Activated CD4-positive, alpha-beta T cell treated with anti-CD3 and anti-CD28 coated beads, Interleukin-2, amount 50 U/mL, for 48 hours (primary cell): ENCODE data around the gene PROC.
"Not testable (repeated sequence)": the region's sequence is repeated elsewhere in the genome, so short reads cannot be mapped to it uniquely, and the experiment has no call there.

ENCODE experiments used
- DNase-seq, 2 experiments: peaks; one replicate each; pipeline ENCODE4 v3.0.0-alpha.2; 2020

Gene PROC

GRCh38 chr2:127428057-127428814, 10.0 kb downstream of the PROC start:
- no peak for DNase-seq

- no peak for DNase-seq
Observed at GRCh38 chr2:127428815-127429109, 10.5 kb downstream of the PROC start.

GRCh38 chr2:127429291-127429690, 11.1 kb downstream of the PROC start:
- no peak for DNase-seq

GRCh38 chr2:127429844-127430425, 11.7 kb downstream of the PROC start:
- no peak for DNase-seq

GRCh38 chr2:127431408-127432023, 13.3 kb downstream of the PROC start:
- no peak for DNase-seq

GRCh38 chr2:127434515-127434914, 16.3 kb downstream of the PROC start:
- DNase-seq: no peak

- no peak for DNase-seq
Observed at GRCh38 chr2:127437056-127437455, 18.8 kb downstream of the PROC start.

- DNase-seq: no peak
Observed at GRCh38 chr2:127437781-127438726, 19.8 kb downstream of the PROC start.

- no peak for DNase-seq
Observed at GRCh38 chr2:127439343-127439742, 21.1 kb downstream of the PROC start.

GRCh38 chr2:127448526-127448925, 30.3 kb downstream of the PROC start:
- no peak for DNase-seq

GRCh38 chr2:127449414-127449813, 31.2 kb downstream of the PROC start:
- no peak for DNase-seq

- no peak for DNase-seq
Observed at GRCh38 chr2:127449898-127450297, 31.7 kb downstream of the PROC start.

- DNase-seq: no peak
Observed at GRCh38 chr2:127451981-127452380, 33.8 kb downstream of the PROC start.

GRCh38 chr2:127452423-127452822, 34.2 kb downstream of the PROC start:
- DNase-seq: not testable (repeated sequence)

- no peak for DNase-seq
Observed at GRCh38 chr2:127453013-127453391, 34.8 kb downstream of the PROC start.

- DNase-seq: no peak
Observed at GRCh38 chr2:127453392-127454171, 35.4 kb downstream of the PROC start.

- no peak for DNase-seq
Observed at GRCh38 chr2:127454595-127455565, 36.7 kb downstream of the PROC start.

- DNase-seq: peak in 1 of 2 experiments; percentile 6
Observed at GRCh38 chr2:127455566-127456493, 37.6 kb downstream of the PROC start.

- no peak for DNase-seq
Observed at GRCh38 chr2:127456960-127457359, 38.7 kb downstream of the PROC start.

- DNase-seq: no peak
Observed at GRCh38 chr2:127462461-127462860, 44.2 kb downstream of the PROC start.
